22Rv1 (cell line): ENCODE results near the gene MAP1LC3B2.

ENCODE experiments used
- CTCF ChIP-seq: fragments of 450-650 bp; IDR thresholded peaks from 2 replicates; pipeline ENCODE4 v1.5.1; 2017; ENCODE audit warnings: mild to moderate bottlenecking
- ZFX ChIP-seq: fragments of 450-650 bp; IDR thresholded peaks from 2 replicates; pipeline ENCODE4 v1.6.1; 2017; ENCODE audit warnings: antibody characterized with exemption, borderline replicate concordance

- TF ChIP-seq CTCF (no peak), ZFX (no peak)
Measured at GRCh38 chr12:116556964-116557698, 2.0 kb upstream of the MAP1LC3B2 start.
